Adrenal gland (tissue), 5 donors: Measurements from ENCODE around the gene RIPOR3.

ENCODE experiments used
- POLR2A ChIP-seq, 2 donors: fragments of 450-650 bp; IDR thresholded peaks; one replicate each; pipeline ENCODE4 v1.6.1; 2017; ENCODE audit warnings: antibody characterized with exemption in 2 of 2, mild to moderate bottlenecking in 2 of 2, moderate library complexity in 1 of 2
- TF ChIP-seq, protein P1 (sequence below), 6 experiments: fragments of 450-650 bp in 4 of 6; fragments of 200-600 bp in 2 of 6; sonication (generic) in 1 of 6; IDR thresholded peaks; 1 replicate in 5 of 6; 2 replicates in 1 of 6; pipeline versions ENCODE4 v1.5.1 to v1.8.0; 2016 to 2021; ENCODE audit warnings: antibody characterized with exemption in 6 of 6, mild to moderate bottlenecking in 2 of 6, moderate library complexity in 1 of 6
- donor health status: DM: no; HTN: no; CAD: no.

DNA sequence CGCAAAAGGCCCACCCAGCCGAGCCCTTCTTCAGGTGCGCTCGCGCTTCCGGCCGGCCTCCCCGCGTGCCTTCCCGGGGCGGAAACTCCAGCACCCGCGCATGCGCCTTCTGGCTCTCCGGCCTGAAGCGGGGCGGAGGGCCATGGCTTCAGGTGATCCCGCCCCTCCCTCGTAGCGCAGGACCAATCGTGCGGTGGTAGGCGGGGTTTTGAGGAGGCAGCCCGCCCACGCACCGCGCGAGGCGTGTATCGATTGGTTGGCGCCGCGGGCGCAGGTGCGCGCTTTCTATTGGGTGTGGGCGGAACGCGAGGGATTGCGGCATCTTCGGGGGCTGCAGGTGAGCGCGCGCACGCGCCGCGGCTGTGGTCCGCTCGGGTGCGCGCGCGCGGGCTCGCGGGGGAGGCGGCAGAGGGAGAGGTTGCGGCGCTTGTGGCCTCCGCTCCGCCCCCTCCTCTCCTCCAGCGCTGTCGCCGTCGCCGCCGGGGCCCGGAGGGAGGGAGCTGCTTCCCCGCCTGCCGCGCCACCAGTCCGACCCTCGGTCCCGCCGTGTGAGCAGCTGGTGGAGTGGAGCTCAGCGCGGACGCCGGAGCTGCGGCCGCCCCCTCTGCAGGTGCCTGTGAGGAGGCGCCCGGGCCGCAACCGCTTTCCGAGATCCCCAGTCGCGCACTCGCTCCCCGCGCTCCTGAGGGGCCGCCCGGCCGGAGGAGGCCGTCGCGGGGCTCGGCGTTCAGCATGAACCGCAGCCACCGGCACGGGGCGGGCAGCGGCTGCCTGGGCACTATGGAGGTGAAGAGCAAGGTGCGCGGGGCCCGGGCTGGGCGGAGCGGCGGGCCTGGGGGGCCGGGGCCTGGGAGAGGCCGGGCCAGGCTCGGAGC lies 40.0 kb upstream of the RIPOR3 start, which contains the start of gene PARD6B:
- TF ChIP-seq, protein P1, sequence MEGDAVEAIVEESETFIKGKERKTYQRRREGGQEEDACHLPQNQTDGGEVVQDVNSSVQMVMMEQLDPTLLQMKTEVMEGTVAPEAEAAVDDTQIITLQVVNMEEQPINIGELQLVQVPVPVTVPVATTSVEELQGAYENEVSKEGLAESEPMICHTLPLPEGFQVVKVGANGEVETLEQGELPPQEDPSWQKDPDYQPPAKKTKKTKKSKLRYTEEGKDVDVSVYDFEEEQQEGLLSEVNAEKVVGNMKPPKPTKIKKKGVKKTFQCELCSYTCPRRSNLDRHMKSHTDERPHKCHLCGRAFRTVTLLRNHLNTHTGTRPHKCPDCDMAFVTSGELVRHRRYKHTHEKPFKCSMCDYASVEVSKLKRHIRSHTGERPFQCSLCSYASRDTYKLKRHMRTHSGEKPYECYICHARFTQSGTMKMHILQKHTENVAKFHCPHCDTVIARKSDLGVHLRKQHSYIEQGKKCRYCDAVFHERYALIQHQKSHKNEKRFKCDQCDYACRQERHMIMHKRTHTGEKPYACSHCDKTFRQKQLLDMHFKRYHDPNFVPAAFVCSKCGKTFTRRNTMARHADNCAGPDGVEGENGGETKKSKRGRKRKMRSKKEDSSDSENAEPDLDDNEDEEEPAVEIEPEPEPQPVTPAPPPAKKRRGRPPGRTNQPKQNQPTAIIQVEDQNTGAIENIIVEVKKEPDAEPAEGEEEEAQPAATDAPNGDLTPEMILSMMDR (IDR thresholded peaks at IDR 0.05): no peak
- TF ChIP-seq POLR2A (IDR thresholded peaks at IDR 0.05): peak; percentile 62 to 72
